ENCODE measurements around the gene STXBP5. TPM values are rescaled to one million over a fixed set of nuclear protein-coding genes. Genes with fewer than 3 reads are reported as not detected.

The STXBP5 gene
- total and polyA plus RNA-seq, 2 donors (not counting 1 experiment from before 2014, with no cell fraction given), result 4.6 to 24.1 TPM

DNA sequence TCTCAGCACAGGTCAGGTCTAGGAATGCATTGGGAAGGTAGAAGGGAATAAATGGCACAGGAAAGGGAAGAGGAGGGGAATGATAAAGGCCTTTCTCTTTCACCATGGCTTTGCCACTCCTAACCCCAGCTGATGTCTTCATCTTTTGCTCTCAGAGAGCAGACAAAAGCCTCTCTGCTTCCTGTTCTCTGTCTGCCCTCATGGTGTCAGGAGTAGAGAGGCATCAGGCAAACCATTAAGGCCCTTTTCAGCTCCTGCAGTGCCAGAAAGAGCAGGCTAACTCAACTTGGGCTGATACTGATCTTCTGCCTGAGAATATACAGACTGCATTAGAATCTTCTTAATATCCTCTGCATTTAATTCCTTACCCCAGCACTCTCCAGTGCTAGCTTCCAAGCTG, 48.0 kb upstream of the STXBP5 start:
- H3K27ac ChIP-seq (ENCODE audit: low read length in 2 of 2), result no peak overlapping the region
- H3K4me3 ChIP-seq (ENCODE audit: control extremely low read depth in 1 of 5, extremely low read depth in 1 of 5, insufficient read depth in 1 of 5, low read depth in 2 of 5, low read length in 4 of 5), result no peak overlapping the region
- ChIA-PET CTCF (no interaction called here), POLR2A (no interaction called here)
- H2AFZ ChIP-seq (ENCODE audit: insufficient read depth, low read depth, low read length, poor library complexity, severe bottlenecking), result no peak overlapping the region
- no peak overlapping the region for H3K9ac ChIP-seq (ENCODE audit: low read length)
- no peaks in the 10 kb centered on the region for H3K4me1 ChIP-seq (ENCODE audit: control insufficient read depth in 2 of 2, insufficient read depth in 2 of 2, low read length in 2 of 2)
- no peaks in the 10 kb centered on the region for H3K36me3 ChIP-seq (replicated peaks in 1 of 2; ENCODE audit: control extremely low read depth in 1 of 2, control insufficient read depth in 1 of 2, extremely low read depth in 1 of 2, insufficient read depth in 2 of 2, low read length in 1 of 2)
- Mint-ChIP-seq H3K9me3 (ENCODE audit: insufficient read depth) (no peaks in the 10 kb centered on the region), H3K27ac (no peak overlapping the region), H3K4me1 (no peaks in the 10 kb centered on the region), H3K27me3 (peaks cover 37% of the 10 kb centered on the region), H3K4me3 (no peak overlapping the region)
- no peak for DNase-seq
- TF ChIP-seq, protein P1, sequence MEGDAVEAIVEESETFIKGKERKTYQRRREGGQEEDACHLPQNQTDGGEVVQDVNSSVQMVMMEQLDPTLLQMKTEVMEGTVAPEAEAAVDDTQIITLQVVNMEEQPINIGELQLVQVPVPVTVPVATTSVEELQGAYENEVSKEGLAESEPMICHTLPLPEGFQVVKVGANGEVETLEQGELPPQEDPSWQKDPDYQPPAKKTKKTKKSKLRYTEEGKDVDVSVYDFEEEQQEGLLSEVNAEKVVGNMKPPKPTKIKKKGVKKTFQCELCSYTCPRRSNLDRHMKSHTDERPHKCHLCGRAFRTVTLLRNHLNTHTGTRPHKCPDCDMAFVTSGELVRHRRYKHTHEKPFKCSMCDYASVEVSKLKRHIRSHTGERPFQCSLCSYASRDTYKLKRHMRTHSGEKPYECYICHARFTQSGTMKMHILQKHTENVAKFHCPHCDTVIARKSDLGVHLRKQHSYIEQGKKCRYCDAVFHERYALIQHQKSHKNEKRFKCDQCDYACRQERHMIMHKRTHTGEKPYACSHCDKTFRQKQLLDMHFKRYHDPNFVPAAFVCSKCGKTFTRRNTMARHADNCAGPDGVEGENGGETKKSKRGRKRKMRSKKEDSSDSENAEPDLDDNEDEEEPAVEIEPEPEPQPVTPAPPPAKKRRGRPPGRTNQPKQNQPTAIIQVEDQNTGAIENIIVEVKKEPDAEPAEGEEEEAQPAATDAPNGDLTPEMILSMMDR (IDR thresholded peaks at IDR 0.05), result no peak
- TF ChIP-seq EZH2 (IDR thresholded peaks at IDR 0.05; ENCODE audit: borderline replicate concordance, insufficient read depth, low read depth, low read length, poor library complexity, severe bottlenecking), result no peak
- H4K20me1 ChIP-seq (ENCODE audit: control insufficient read depth, insufficient read depth, low read length, poor library complexity, severe bottlenecking), result no peaks in the 10 kb centered on the region
- H3K4me2 ChIP-seq (replicated peaks; ENCODE audit: low read depth, low read length, poor library complexity, severe bottlenecking), result no peak overlapping the region
- H3K79me2 ChIP-seq (ENCODE audit: control insufficient read depth, insufficient read depth, low read length), result no peaks in the 10 kb centered on the region
- intact Hi-C loops (cut with micrococcal nuclease), result no loop called here
- peaks cover 0 to 4% (median 0%) of the 10 kb centered on the region in 4 experiments for H3K27me3 ChIP-seq (replicated peaks in 1 of 4; ENCODE audit: control extremely low read depth in 1 of 4, control insufficient read depth in 3 of 4, insufficient read depth in 4 of 4, low read length in 3 of 4)
- ATAC-seq (ENCODE audit: low read depth), result no peak
- H3K9me3 ChIP-seq (ENCODE audit: control extremely low read depth in 1 of 3, control insufficient read depth in 2 of 3, insufficient read depth in 1 of 3, low read length in 2 of 3), result no peaks in the 10 kb centered on the region

DNA sequence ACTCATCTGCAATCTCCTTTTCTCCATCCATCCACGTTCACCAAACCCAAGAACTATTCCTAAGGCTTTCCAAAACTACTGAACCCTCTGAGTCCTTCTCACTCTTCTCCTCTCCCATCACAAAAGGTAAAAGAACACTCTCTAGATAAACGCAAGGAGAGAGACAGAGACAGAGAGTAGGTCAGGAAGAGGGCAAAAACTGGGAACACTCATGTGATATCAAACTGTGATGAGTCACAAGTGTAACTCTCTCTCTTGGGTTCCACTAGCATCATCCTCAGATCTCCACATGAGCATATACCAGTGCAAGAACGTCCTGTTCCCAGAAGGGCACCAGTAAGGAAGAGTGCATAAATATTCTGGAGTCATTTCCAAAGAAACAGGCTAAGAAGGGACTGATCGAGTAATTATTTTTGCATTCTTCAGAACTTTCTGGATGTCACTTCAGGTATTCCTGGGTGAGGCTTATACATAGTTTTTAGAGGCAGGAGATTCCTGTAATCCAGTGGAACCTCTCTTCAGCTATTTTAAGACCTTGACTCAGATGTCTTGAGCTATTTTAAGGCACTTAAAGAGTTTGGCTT, 47.3 kb upstream of the STXBP5 start:
- intact Hi-C loops (cut with micrococcal nuclease), result no loop called here
- CTCF ChIA-PET, result no interaction called here

More for the DNA sequence above, 47.3 kb upstream of the STXBP5 start:
- Mint-ChIP-seq H3K4me1 (no peaks in the 10 kb centered on the region), H3K27ac (no peak overlapping the region), H3K4me3 (no peak overlapping the region), H3K9me3 (ENCODE audit: insufficient read depth) (no peaks in the 10 kb centered on the region), H3K27me3 (peaks cover 37% of the 10 kb centered on the region)
- TF ChIP-seq EZH2 (IDR thresholded peaks at IDR 0.05; ENCODE audit: borderline replicate concordance, insufficient read depth, low read depth, low read length, poor library complexity, severe bottlenecking), result no peak
- Histone ChIP-seq H3K79me2 (ENCODE audit: control insufficient read depth, insufficient read depth, low read length) (no peaks in the 10 kb centered on the region), H3K9ac (ENCODE audit: low read length) (no peak overlapping the region), H4K20me1 (ENCODE audit: control insufficient read depth, insufficient read depth, low read length, poor library complexity, severe bottlenecking) (no peaks in the 10 kb centered on the region), H3K4me1 (ENCODE audit: control insufficient read depth in 2 of 2, insufficient read depth in 2 of 2, low read length in 2 of 2) (no peaks in the 10 kb centered on the region), H3K4me2 (replicated peaks; ENCODE audit: low read depth, low read length, poor library complexity, severe bottlenecking) (no peak overlapping the region), H3K36me3 (replicated peaks in 1 of 2; ENCODE audit: control extremely low read depth in 1 of 2, control insufficient read depth in 1 of 2, extremely low read depth in 1 of 2, insufficient read depth in 2 of 2, low read length in 1 of 2) (no peaks in the 10 kb centered on the region), H3K27me3 (replicated peaks in 1 of 4; ENCODE audit: control extremely low read depth in 1 of 4, control insufficient read depth in 3 of 4, insufficient read depth in 4 of 4, low read length in 3 of 4) (peaks cover 0 to 4% (median 0%) of the 10 kb centered on the region in 4 experiments), H3K27ac (ENCODE audit: low read length in 2 of 2) (no peak overlapping the region), H3K4me3 (ENCODE audit: control extremely low read depth in 1 of 5, extremely low read depth in 1 of 5, insufficient read depth in 1 of 5, low read depth in 2 of 5, low read length in 4 of 5) (no peak overlapping the region), H2AFZ (ENCODE audit: insufficient read depth, low read depth, low read length, poor library complexity, severe bottlenecking) (no peak overlapping the region), H3K9me3 (ENCODE audit: control extremely low read depth in 1 of 3, control insufficient read depth in 2 of 3, insufficient read depth in 1 of 3, low read length in 2 of 3) (no peaks in the 10 kb centered on the region)
- WGBS (ENCODE audit: insufficient coverage), result 75% methylated on average over 1 of the region's 4 CpGs
- POLR2A ChIA-PET, result no interaction called here
- DNase-seq (no peak), ATAC-seq (ENCODE audit: low read depth) (no peak)
